Esophagus squamous epithelium (tissue), 4 donors: ENCODE measurements around the gene SERPINA4.

Experiments
- POLR2A ChIP-seq, 4 donors: fragments of 450-650 bp; IDR thresholded peaks; one replicate each; pipeline ENCODE4 v1.6.1; 2017; ENCODE audit warnings: antibody characterized with exemption in 4 of 4, mild to moderate bottlenecking in 4 of 4, moderate library complexity in 3 of 4
- TF ChIP-seq, protein P1 (sequence below), 6 experiments: fragments of 450-650 bp in 4 of 6; fragments of 200-600 bp in 2 of 6; sonication (generic) in 2 of 6; IDR thresholded peaks; one replicate each; pipeline ENCODE4 v1.5.1; 2016 to 2019; ENCODE audit warnings: antibody characterized with exemption in 6 of 6, mild to moderate bottlenecking in 4 of 6, moderate library complexity in 4 of 6

- TF ChIP-seq, protein P1, sequence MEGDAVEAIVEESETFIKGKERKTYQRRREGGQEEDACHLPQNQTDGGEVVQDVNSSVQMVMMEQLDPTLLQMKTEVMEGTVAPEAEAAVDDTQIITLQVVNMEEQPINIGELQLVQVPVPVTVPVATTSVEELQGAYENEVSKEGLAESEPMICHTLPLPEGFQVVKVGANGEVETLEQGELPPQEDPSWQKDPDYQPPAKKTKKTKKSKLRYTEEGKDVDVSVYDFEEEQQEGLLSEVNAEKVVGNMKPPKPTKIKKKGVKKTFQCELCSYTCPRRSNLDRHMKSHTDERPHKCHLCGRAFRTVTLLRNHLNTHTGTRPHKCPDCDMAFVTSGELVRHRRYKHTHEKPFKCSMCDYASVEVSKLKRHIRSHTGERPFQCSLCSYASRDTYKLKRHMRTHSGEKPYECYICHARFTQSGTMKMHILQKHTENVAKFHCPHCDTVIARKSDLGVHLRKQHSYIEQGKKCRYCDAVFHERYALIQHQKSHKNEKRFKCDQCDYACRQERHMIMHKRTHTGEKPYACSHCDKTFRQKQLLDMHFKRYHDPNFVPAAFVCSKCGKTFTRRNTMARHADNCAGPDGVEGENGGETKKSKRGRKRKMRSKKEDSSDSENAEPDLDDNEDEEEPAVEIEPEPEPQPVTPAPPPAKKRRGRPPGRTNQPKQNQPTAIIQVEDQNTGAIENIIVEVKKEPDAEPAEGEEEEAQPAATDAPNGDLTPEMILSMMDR (IDR thresholded peaks at IDR 0.05): no peak
- TF ChIP-seq POLR2A (IDR thresholded peaks at IDR 0.05): no peak
These were observed 30.6 kb downstream of the SERPINA4 start for GRCh38 chr14:94591871-94592270.
